ENCODE measurements around the gene SAP25.

- no peak for TF ChIP-seq POLR2A (IDR thresholded peaks at IDR 0.05)
- TF ChIP-seq, protein P1, sequence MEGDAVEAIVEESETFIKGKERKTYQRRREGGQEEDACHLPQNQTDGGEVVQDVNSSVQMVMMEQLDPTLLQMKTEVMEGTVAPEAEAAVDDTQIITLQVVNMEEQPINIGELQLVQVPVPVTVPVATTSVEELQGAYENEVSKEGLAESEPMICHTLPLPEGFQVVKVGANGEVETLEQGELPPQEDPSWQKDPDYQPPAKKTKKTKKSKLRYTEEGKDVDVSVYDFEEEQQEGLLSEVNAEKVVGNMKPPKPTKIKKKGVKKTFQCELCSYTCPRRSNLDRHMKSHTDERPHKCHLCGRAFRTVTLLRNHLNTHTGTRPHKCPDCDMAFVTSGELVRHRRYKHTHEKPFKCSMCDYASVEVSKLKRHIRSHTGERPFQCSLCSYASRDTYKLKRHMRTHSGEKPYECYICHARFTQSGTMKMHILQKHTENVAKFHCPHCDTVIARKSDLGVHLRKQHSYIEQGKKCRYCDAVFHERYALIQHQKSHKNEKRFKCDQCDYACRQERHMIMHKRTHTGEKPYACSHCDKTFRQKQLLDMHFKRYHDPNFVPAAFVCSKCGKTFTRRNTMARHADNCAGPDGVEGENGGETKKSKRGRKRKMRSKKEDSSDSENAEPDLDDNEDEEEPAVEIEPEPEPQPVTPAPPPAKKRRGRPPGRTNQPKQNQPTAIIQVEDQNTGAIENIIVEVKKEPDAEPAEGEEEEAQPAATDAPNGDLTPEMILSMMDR (IDR thresholded peaks at IDR 0.05) = no peak
These were observed 6.5 kb downstream of the SAP25 start for GRCh38 chr7:100567031-100567730.
